Measurements from ENCODE around the gene PSMA6.

DNA sequence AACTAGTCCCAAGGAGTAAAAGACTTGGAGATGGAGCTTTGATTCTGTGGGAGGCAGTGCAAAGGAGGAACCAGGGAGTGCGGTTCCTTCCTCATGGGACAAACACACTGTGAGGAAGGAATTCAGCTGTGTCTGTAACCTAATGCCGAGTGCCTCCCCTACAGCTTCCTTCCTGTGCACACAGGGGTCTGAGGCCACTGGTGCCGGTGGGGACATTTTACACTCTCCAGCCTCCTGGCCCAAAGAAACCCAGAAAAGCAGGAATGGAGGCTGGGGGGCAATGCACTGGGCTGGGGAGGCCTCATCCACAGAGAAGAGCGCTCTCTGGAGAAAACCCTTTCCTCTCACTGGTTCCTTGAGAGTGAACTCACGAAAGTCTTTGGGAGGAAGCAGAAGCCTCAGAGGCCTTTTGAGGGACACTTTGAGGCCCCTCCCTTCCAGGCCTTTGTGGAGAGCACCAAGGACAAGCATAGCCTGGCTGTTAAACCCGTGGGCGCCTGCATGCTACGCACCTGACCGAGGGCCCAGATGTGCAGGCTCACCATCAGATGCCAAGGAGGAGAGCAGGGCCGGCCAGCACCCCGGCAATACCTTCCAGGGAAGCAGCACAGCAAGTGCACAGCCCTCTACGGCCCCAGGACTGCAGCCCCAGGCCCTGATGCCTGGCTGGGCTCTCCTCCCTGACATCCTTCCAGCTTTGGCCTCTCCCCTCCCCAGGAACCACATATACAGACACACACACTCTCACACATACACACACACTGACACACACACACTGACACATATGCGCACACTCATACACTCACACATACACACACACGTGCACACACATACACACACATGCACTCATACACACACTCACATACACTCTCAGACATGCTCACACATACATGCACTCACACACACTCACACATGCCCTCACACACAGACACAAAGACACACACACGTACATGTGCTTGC lies 60.4 kb downstream of the PSMA6 start:
- TF ChIP-seq SP1 (CRISPR knock-in tag; conservative IDR thresholded peaks at IDR 0.05) (no peak), ETV6 (CRISPR knock-in tag; IDR thresholded peaks at IDR 0.05) (no peak), CREB1 (CRISPR knock-in tag; IDR thresholded peaks at IDR 0.05) (no peak), ZNF121 (CRISPR knock-in tag; IDR thresholded peaks at IDR 0.05) (no peak)
- TF ChIP-seq, protein P1, sequence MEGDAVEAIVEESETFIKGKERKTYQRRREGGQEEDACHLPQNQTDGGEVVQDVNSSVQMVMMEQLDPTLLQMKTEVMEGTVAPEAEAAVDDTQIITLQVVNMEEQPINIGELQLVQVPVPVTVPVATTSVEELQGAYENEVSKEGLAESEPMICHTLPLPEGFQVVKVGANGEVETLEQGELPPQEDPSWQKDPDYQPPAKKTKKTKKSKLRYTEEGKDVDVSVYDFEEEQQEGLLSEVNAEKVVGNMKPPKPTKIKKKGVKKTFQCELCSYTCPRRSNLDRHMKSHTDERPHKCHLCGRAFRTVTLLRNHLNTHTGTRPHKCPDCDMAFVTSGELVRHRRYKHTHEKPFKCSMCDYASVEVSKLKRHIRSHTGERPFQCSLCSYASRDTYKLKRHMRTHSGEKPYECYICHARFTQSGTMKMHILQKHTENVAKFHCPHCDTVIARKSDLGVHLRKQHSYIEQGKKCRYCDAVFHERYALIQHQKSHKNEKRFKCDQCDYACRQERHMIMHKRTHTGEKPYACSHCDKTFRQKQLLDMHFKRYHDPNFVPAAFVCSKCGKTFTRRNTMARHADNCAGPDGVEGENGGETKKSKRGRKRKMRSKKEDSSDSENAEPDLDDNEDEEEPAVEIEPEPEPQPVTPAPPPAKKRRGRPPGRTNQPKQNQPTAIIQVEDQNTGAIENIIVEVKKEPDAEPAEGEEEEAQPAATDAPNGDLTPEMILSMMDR (IDR thresholded peaks at IDR 0.05), result no peak
- TF ChIP-seq, protein P2, sequence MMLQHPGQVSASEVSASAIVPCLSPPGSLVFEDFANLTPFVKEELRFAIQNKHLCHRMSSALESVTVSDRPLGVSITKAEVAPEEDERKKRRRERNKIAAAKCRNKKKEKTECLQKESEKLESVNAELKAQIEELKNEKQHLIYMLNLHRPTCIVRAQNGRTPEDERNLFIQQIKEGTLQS (CRISPR knock-in tag; conservative IDR thresholded peaks at IDR 0.05), result no peak
- TF ChIP-seq, protein P3, sequence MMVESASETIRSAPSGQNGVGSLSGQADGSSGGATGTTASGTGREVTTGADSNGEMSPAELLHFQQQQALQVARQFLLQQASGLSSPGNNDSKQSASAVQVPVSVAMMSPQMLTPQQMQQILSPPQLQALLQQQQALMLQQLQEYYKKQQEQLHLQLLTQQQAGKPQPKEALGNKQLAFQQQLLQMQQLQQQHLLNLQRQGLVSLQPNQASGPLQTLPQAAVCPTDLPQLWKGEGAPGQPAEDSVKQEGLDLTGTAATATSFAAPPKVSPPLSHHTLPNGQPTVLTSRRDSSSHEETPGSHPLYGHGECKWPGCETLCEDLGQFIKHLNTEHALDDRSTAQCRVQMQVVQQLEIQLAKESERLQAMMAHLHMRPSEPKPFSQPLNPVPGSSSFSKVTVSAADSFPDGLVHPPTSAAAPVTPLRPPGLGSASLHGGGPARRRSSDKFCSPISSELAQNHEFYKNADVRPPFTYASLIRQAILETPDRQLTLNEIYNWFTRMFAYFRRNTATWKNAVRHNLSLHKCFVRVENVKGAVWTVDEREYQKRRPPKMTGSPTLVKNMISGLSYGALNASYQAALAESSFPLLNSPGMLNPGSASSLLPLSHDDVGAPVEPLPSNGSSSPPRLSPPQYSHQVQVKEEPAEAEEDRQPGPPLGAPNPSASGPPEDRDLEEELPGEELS (CRISPR knock-in tag; IDR thresholded peaks at IDR 0.05), result no peak
